ENCODE data around the gene CLP1. TPM values are rescaled to one million over a fixed set of nuclear protein-coding genes. Genes with fewer than 3 reads are reported as not detected.

CLP1 gene
- polyA plus RNA-seq, 1 donor from 2014 or later = 18.2 TPM

- Histone ChIP-seq H4K20me1 (ENCODE audit: insufficient read depth) (no peaks in the 10 kb centered on the region), H3K4me3 (ENCODE audit: low read length) (peak overlapping the region; percentile 96)
Measured at GRCh38 chr11:57640068-57640800, 17.3 kb upstream of the CLP1 start.

GRCh38 chr11:57641011-57641807 lies 16.4 kb upstream of the CLP1 start:
- peaks cover 36% of the 10 kb centered on the region for H3K79me2 ChIP-seq (replicated peaks; ENCODE audit: insufficient read depth, low read length)
- H3K4me3 ChIP-seq (ENCODE audit: low read length) = peak overlapping the region; percentile 96
- no peaks in the 10 kb centered on the region for H3K9me2 ChIP-seq (ENCODE audit: insufficient read depth, low read length)
- H3K9ac ChIP-seq (ENCODE audit: low read length) = peak overlapping the region; percentile 96
- no peak overlapping the region for H3K4me2 ChIP-seq (ENCODE audit: low read length)
- no peaks in the 10 kb centered on the region for H4K20me1 ChIP-seq (ENCODE audit: insufficient read depth)
- H3K9me3 ChIP-seq (ENCODE audit: low read length) = no peaks in the 10 kb centered on the region
- peak overlapping the region; percentile 92 for H3K27ac ChIP-seq (ENCODE audit: low read length)
- no peaks in the 10 kb centered on the region for H3K27me3 ChIP-seq (ENCODE audit: insufficient read depth, low read depth, low read length)
- H2AFZ ChIP-seq (ENCODE audit: low read depth, low read length) = no peak overlapping the region
- H3F3A ChIP-seq (ENCODE audit: insufficient read depth, low read length, poor library complexity, severe bottlenecking) = no peaks in the 10 kb centered on the region
- H3K36me3 ChIP-seq (ENCODE audit: insufficient read depth, low read length) = no peaks in the 10 kb centered on the region
- TF ChIP-seq EZH2 (IDR thresholded peaks at IDR 0.05; ENCODE audit: borderline replicate concordance, insufficient read depth, low read length, poor library complexity, severe bottlenecking) = no peak
- peak; percentile 72 for TF ChIP-seq SMC3 (conservative IDR thresholded peaks at IDR 0.05; ENCODE audit: poor library complexity)
- no peak for TF ChIP-seq EP300 (conservative IDR thresholded peaks at IDR 0.05; ENCODE audit: poor library complexity, severe bottlenecking)
- no peak for TF ChIP-seq TAF1 (IDR thresholded peaks at IDR 0.05; ENCODE audit: low read depth)
- TF ChIP-seq, protein P1, sequence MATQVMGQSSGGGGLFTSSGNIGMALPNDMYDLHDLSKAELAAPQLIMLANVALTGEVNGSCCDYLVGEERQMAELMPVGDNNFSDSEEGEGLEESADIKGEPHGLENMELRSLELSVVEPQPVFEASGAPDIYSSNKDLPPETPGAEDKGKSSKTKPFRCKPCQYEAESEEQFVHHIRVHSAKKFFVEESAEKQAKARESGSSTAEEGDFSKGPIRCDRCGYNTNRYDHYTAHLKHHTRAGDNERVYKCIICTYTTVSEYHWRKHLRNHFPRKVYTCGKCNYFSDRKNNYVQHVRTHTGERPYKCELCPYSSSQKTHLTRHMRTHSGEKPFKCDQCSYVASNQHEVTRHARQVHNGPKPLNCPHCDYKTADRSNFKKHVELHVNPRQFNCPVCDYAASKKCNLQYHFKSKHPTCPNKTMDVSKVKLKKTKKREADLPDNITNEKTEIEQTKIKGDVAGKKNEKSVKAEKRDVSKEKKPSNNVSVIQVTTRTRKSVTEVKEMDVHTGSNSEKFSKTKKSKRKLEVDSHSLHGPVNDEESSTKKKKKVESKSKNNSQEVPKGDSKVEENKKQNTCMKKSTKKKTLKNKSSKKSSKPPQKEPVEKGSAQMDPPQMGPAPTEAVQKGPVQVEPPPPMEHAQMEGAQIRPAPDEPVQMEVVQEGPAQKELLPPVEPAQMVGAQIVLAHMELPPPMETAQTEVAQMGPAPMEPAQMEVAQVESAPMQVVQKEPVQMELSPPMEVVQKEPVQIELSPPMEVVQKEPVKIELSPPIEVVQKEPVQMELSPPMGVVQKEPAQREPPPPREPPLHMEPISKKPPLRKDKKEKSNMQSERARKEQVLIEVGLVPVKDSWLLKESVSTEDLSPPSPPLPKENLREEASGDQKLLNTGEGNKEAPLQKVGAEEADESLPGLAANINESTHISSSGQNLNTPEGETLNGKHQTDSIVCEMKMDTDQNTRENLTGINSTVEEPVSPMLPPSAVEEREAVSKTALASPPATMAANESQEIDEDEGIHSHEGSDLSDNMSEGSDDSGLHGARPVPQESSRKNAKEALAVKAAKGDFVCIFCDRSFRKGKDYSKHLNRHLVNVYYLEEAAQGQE (IDR thresholded peaks at IDR 0.05; ENCODE audit: borderline replicate concordance) = no peak
- TF ChIP-seq RAD21 (conservative IDR thresholded peaks at IDR 0.05) = peak; percentile 56
- no peak for TF ChIP-seq POLR2AphosphoS5 (IDR thresholded peaks at IDR 0.05)

More at GRCh38 chr11:57640068-57640800, 17.3 kb upstream of the CLP1 start:
- H3K79me2 ChIP-seq (replicated peaks; ENCODE audit: insufficient read depth, low read length) = peaks cover 36% of the 10 kb centered on the region
- H3K27ac ChIP-seq (ENCODE audit: low read length) = peak overlapping the region; percentile 92
- no peaks in the 10 kb centered on the region for H3K27me3 ChIP-seq (ENCODE audit: insufficient read depth, low read depth, low read length)
- H3K9me2 ChIP-seq (ENCODE audit: insufficient read depth, low read length) = no peaks in the 10 kb centered on the region
- H3K4me2 ChIP-seq (ENCODE audit: low read length) = peak overlapping the region; percentile 71
- no peaks in the 10 kb centered on the region for H3K36me3 ChIP-seq (ENCODE audit: insufficient read depth, low read length)
- TF ChIP-seq POLR2AphosphoS5 (IDR thresholded peaks at IDR 0.05) (no peak), MXI1 (conservative IDR thresholded peaks at IDR 0.05; ENCODE audit: poor library complexity, severe bottlenecking) (no peak), RAD21 (conservative IDR thresholded peaks at IDR 0.05) (no peak), TAF1 (IDR thresholded peaks at IDR 0.05; ENCODE audit: low read depth) (no peak), SMC3 (conservative IDR thresholded peaks at IDR 0.05; ENCODE audit: poor library complexity) (no peak), EP300 (conservative IDR thresholded peaks at IDR 0.05; ENCODE audit: poor library complexity, severe bottlenecking) (no peak), CTCF (IDR thresholded peaks at IDR 0.05; ENCODE audit: poor library complexity, severe bottlenecking) (no peak), EZH2 (IDR thresholded peaks at IDR 0.05; ENCODE audit: borderline replicate concordance, insufficient read depth, low read length, poor library complexity, severe bottlenecking) (no peak)
- TF ChIP-seq, protein P1 (IDR thresholded peaks at IDR 0.05; ENCODE audit: borderline replicate concordance) = no peak
- no peak overlapping the region for H2AFZ ChIP-seq (ENCODE audit: low read depth, low read length)
- peak overlapping the region; percentile 96 for H3K9ac ChIP-seq (ENCODE audit: low read length)
- no peaks in the 10 kb centered on the region for H3K9me3 ChIP-seq (ENCODE audit: low read length)
- H3F3A ChIP-seq (ENCODE audit: insufficient read depth, low read length, poor library complexity, severe bottlenecking) = no peaks in the 10 kb centered on the region
